Measurements from ENCODE around the gene MACROD2.

Gene MACROD2

GRCh38 chr20:14342918-14343317, 347.6 kb downstream of the MACROD2 start:
- no peak for DNase-seq

GRCh38 chr20:14343491-14344065, 348.3 kb downstream of the MACROD2 start:
- no peak for DNase-seq

GRCh38 chr20:14344746-14345145, 349.4 kb downstream of the MACROD2 start:
- DNase-seq: no peak

GRCh38 chr20:14355791-14356190, 360.5 kb downstream of the MACROD2 start:
- DNase-seq: no peak

GRCh38 chr20:14360416-14360815, 365.1 kb downstream of the MACROD2 start:
- DNase-seq: no peak

- no peak for DNase-seq
These were observed 366.4 kb downstream of the MACROD2 start for GRCh38 chr20:14361509-14362345.

- no peak for DNase-seq
These were observed 378.9 kb downstream of the MACROD2 start for GRCh38 chr20:14374196-14374595.

GRCh38 chr20:14375416-14375985, 380.2 kb downstream of the MACROD2 start:
- DNase-seq: no peak

- no peak for DNase-seq
These were observed 383.0 kb downstream of the MACROD2 start for GRCh38 chr20:14378326-14378725.

GRCh38 chr20:14383335-14383734, 388.0 kb downstream of the MACROD2 start:
- DNase-seq: no peak

- DNase-seq: no peak
These were observed 389.3 kb downstream of the MACROD2 start for GRCh38 chr20:14384416-14385175.

GRCh38 chr20:14385176-14385740, 389.9 kb downstream of the MACROD2 start:
- no peak for DNase-seq

GRCh38 chr20:14386726-14387125, 391.4 kb downstream of the MACROD2 start:
- no peak for DNase-seq

GRCh38 chr20:14401479-14402138, 406.3 kb downstream of the MACROD2 start:
- no peak for DNase-seq

- DNase-seq: no peak
These were observed 409.2 kb downstream of the MACROD2 start for GRCh38 chr20:14404515-14404914.

GRCh38 chr20:14406495-14406894, 411.2 kb downstream of the MACROD2 start:
- no peak for DNase-seq

GRCh38 chr20:14407336-14407735, 412.0 kb downstream of the MACROD2 start:
- no peak for DNase-seq

GRCh38 chr20:14410869-14411555, 415.7 kb downstream of the MACROD2 start:
- DNase-seq: no peak

- no peak for DNase-seq
These were observed 416.9 kb downstream of the MACROD2 start for GRCh38 chr20:14412065-14412681.

- no peak for DNase-seq
These were observed 418.5 kb downstream of the MACROD2 start for GRCh38 chr20:14413835-14414234.

- no peak for DNase-seq
These were observed 419.2 kb downstream of the MACROD2 start for GRCh38 chr20:14414560-14414959.

Measured in amniotic stem cell (primary cell).